ENCODE results near the gene SLC52A3. TPM values are rescaled to one million over a fixed set of nuclear protein-coding genes. Genes with fewer than 3 reads are reported as not detected.

SLC52A3 gene
- total and polyA plus RNA-seq, 9 of the 15 experiments (the other 6 are each of a cell fraction or from before 2014, with no cell fraction given): 0.06 to 0.60 (median 0.11) TPM

DNA sequence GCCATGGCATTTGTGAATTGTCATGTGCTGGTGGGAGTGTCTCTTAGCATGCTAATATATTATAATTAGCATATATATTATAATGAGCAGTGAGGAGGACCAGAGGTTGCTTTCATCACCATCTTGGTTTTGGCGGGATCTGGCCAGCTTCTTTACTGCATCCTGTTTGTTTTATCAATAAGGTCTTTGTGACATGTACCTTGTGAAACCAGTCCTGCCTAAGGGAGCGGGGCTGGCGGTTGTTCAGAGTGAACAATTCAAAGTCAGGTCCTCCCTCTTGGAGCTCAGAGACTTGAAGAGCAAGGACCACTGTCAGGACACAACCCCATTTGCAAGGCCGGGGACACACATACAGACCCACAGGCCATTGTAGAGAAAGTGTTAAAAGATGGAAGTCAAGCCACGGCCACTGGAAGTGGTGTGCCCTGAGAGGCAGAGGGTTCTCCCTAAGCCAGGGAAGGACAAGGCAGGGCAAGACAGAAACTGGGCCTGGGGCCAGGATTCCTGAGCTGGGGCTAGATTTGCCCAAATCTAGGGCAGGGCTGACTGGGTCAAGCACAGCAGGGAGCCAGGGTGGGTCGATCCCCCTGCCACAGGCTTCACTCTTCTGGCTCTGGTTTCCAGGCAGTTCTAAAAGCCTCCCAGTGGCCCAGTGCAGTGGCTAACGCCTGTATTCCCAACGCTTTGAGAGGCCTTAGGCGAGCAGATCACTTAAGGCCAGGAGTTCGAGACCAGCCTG lies 14.2 kb downstream of the SLC52A3 start:
- CTCF ChIA-PET (ENCODE audit: low intra/inter-chr PET ratio): no interaction called here

More for the DNA sequence above, 14.2 kb downstream of the SLC52A3 start:
- Histone ChIP-seq H3K27ac (ENCODE audit: extremely low read depth, low read depth, low read length) (no peak overlapping the region), H3K9me3 (replicated peaks; ENCODE audit: control insufficient read depth, insufficient read depth, low read depth, low read length) (no peaks in the 10 kb centered on the region), H3K4me2 (ENCODE audit: insufficient read depth, low read length) (no peak overlapping the region), H3K36me3 (ENCODE audit: control insufficient read depth, insufficient read depth, low read length) (no peaks in the 10 kb centered on the region), H3K9ac (ENCODE audit: insufficient read depth in 1 of 2, low read depth in 2 of 2, low read length in 2 of 2) (no peak overlapping the region), H4K20me1 (replicated peaks; ENCODE audit: control insufficient read depth, insufficient read depth, low read length) (no peaks in the 10 kb centered on the region), H3K4me3 (no peak overlapping the region), H2AFZ (ENCODE audit: low read depth, low read length) (no peak overlapping the region), H3K27me3 (ENCODE audit: control insufficient read depth in 2 of 2, insufficient read depth in 2 of 2, low read length in 2 of 2) (peaks cover 2 to 5% of the 10 kb centered on the region in 2 experiments; a peak in 2 of 5 replicates), H3K79me2 (ENCODE audit: control insufficient read depth, insufficient read depth, low read length) (no peaks in the 10 kb centered on the region), H3K9me1 (ENCODE audit: control insufficient read depth, insufficient read depth, low read length) (no peaks in the 10 kb centered on the region), H3K4me1 (replicated peaks in 1 of 2; ENCODE audit: control insufficient read depth in 2 of 2, insufficient read depth in 2 of 2, low read length in 2 of 2) (no peaks in the 10 kb centered on the region; a peak in 3 of 5 replicates)
- DNase-seq (ENCODE audit: extremely low read depth in 1 of 4, low spot score in 3 of 4): no peak
- TF ChIP-seq, protein P1, sequence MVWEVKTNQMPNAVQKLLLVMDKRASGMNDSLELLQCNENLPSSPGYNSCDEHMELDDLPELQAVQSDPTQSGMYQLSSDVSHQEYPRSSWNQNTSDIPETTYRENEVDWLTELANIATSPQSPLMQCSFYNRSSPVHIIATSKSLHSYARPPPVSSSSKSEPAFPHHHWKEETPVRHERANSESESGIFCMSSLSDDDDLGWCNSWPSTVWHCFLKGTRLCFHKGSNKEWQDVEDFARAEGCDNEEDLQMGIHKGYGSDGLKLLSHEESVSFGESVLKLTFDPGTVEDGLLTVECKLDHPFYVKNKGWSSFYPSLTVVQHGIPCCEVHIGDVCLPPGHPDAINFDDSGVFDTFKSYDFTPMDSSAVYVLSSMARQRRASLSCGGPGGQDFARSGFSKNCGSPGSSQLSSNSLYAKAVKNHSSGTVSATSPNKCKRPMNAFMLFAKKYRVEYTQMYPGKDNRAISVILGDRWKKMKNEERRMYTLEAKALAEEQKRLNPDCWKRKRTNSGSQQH (CRISPR knock-in tag; IDR thresholded peaks at IDR 0.05): no peak
- TF ChIP-seq TBL1XR1 (IDR thresholded peaks at IDR 0.05; ENCODE audit: low read length in 2 of 2) (no peak), SRSF9 (IDR thresholded peaks at IDR 0.05; ENCODE audit: borderline replicate concordance, low read depth, low read length) (no peak), FOXP1 (CRISPR knock-in tag; IDR thresholded peaks at IDR 0.05) (no peak), SAFB (IDR thresholded peaks at IDR 0.05; ENCODE audit: borderline replicate concordance, low read depth, low read length) (no peak), CREBBP (IDR thresholded peaks at IDR 0.05; ENCODE audit: low read depth, low read length) (no peak), E2F3 (CRISPR knock-in tag; IDR thresholded peaks at IDR 0.05) (no peak), TCF7 (IDR thresholded peaks at IDR 0.05; ENCODE audit: borderline replicate concordance) (no peak), HEY1 (CRISPR knock-in tag; IDR thresholded peaks at IDR 0.05; ENCODE audit: borderline replicate concordance) (no peak), BCL6 (CRISPR knock-in tag; IDR thresholded peaks at IDR 0.05) (no peak), RBM22 (IDR thresholded peaks at IDR 0.05; ENCODE audit: low read depth, low read length, poor library complexity, severe bottlenecking) (no peak)
- TF ChIP-seq, protein P2, sequence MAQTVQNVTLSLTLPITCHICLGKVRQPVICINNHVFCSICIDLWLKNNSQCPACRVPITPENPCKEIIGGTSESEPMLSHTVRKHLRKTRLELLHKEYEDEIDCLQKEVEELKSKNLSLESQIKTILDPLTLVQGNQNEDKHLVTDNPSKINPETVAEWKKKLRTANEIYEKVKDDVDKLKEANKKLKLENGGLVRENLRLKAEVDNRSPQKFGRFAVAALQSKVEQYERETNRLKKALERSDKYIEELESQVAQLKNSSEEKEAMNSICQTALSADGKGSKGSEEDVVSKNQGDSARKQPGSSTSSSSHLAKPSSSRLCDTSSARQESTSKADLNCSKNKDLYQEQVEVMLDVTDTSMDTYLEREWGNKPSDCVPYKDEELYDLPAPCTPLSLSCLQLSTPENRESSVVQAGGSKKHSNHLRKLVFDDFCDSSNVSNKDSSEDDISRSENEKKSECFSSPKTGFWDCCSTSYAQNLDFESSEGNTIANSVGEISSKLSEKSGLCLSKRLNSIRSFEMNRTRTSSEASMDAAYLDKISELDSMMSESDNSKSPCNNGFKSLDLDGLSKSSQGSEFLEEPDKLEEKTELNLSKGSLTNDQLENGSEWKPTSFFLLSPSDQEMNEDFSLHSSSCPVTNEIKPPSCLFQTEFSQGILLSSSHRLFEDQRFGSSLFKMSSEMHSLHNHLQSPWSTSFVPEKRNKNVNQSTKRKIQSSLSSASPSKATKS (CRISPR knock-in tag; IDR thresholded peaks at IDR 0.05): no peak
- TF ChIP-seq, protein P3, sequence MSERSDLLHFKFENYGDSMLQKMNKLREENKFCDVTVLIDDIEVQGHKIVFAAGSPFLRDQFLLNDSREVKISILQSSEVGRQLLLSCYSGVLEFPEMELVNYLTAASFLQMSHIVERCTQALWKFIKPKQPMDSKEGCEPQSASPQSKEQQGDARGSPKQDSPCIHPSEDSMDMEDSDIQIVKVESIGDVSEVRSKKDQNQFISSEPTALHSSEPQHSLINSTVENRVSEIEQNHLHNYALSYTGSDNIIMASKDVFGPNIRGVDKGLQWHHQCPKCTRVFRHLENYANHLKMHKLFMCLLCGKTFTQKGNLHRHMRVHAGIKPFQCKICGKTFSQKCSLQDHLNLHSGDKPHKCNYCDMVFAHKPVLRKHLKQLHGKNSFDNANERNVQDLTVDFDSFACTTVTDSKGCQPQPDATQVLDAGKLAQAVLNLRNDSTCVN (CRISPR knock-in tag; IDR thresholded peaks at IDR 0.05): no peak
- TF ChIP-seq, protein P4, sequence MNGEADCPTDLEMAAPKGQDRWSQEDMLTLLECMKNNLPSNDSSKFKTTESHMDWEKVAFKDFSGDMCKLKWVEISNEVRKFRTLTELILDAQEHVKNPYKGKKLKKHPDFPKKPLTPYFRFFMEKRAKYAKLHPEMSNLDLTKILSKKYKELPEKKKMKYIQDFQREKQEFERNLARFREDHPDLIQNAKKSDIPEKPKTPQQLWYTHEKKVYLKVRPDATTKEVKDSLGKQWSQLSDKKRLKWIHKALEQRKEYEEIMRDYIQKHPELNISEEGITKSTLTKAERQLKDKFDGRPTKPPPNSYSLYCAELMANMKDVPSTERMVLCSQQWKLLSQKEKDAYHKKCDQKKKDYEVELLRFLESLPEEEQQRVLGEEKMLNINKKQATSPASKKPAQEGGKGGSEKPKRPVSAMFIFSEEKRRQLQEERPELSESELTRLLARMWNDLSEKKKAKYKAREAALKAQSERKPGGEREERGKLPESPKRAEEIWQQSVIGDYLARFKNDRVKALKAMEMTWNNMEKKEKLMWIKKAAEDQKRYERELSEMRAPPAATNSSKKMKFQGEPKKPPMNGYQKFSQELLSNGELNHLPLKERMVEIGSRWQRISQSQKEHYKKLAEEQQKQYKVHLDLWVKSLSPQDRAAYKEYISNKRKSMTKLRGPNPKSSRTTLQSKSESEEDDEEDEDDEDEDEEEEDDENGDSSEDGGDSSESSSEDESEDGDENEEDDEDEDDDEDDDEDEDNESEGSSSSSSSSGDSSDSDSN (IDR thresholded peaks at IDR 0.05; ENCODE audit: borderline replicate concordance in 1 of 2, low read depth in 2 of 2, low read length in 2 of 2): no peak
- no TSS peak for BruUV-seq (replicated peaks)
- no peak for FAIRE-seq
- intact Hi-C loops (cut with micrococcal nuclease): no loop called here
- no peak for ATAC-seq
- POLR2A ChIA-PET: interaction anchor here (0.6 kb wide), 1 partner anchor 48 kb away, joined by 3 read pairs; no protein-coding TSS in a partner anchor
- whole genome bisulfite sequencing (ENCODE audit: insufficient coverage, low coverage, missing lambda C conversion rate): 20% methylated on average over 10 of the region's 10 CpGs
- in situ Hi-C loops (cut with MboI): no loop called here

Measured in K562 (cell line).